ENCODE measurements around the gene CAMTA1.

- TF ChIP-seq CTCF (conservative IDR thresholded peaks at IDR 0.05; ENCODE audit: low read depth, low read length) (no peak), EZH2 (IDR thresholded peaks at IDR 0.05; ENCODE audit: borderline replicate concordance, low read depth, low read length, poor library complexity, severe bottlenecking) (no peak)
Measured at GRCh38 chr1:7079637-7080036, 294.4 kb downstream of the CAMTA1 start.

Measured in A673 (cell line).